Measurements from ENCODE around the gene SATB1. TPM values are rescaled to one million over a fixed set of nuclear protein-coding genes. Genes with fewer than 3 reads are reported as not detected.

The SATB1 gene
- total RNA-seq, 2 experiments from 2014 or later: 268 to 273 TPM

DNA sequence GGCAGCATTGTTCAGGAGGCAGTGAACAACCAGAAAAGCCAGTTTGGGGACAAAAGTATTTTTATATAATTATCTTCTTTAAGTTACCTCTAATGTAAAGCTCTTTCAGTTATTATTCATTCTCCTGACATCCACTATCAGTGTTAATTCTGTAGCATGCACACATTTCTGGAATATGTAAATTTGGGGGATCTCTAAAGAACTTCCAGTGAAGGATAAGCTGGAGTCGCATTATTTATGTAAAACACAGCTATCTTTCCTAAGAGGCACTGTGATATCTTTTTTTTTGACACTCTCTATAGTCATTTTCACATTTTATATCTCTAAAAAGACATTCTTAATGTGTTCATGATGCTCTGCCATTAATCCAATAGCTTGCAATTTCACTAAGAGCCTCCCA lies 26.7 kb downstream of the SATB1 start:
- Mint-ChIP-seq H3K27me3 (ENCODE audit: low read depth) (no peaks in the 10 kb centered on the region), H3K36me3 (ENCODE audit: low read depth) (peaks cover 96% of the 10 kb centered on the region), H3K4me1 (ENCODE audit: low read depth) (peaks cover 85% of the 10 kb centered on the region), H3K27ac (no peak overlapping the region), H3K4me3 (no peak overlapping the region), H3K9me3 (ENCODE audit: insufficient read depth) (no peaks in the 10 kb centered on the region)
- CTCF ChIA-PET: interaction anchor here (1.6 to 5.4 kb wide), 5 partner anchors 7 to 359 kb away, joined by 3 to 32 read pairs (median 8); no protein-coding TSS in a partner anchor
- POLR2A ChIA-PET: interaction anchor here (1.1 kb wide), 1 partner anchor 40 kb away, joined by 4 read pairs; no protein-coding TSS in a partner anchor
- no peak for DNase-seq
- no peak for ATAC-seq

DNA sequence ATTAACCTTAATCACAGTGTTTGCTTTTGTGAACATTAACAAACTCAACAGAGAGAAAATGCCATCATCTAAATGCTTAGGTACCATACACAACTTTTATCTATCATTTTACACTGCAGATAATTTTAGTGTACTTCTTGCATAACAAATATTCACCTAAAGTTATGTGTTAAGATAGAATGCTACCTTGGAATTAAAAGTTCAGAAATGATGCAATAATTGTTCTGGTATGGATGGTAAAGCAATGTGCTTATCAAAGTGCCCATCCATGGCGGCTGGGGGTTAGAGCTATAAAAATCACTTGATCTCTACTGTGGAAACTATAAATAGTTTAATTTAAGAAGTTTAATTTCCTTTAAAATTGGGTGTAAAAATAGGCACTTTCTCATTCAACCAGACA lies 28.7 kb downstream of the SATB1 start:
- ATAC-seq: no peak
- H3K9me3 Mint-ChIP-seq (ENCODE audit: insufficient read depth): no peaks in the 10 kb centered on the region
- peaks cover 78% of the 10 kb centered on the region for H3K4me1 Mint-ChIP-seq (ENCODE audit: low read depth)
- no peaks in the 10 kb centered on the region for H3K27me3 Mint-ChIP-seq (ENCODE audit: low read depth)
- H3K27ac Mint-ChIP-seq: no peak overlapping the region
- POLR2A ChIA-PET: interaction anchor here (1.4 kb wide), 1 partner anchor 253 kb away, joined by 5 read pairs; no protein-coding TSS in a partner anchor
- no peak for DNase-seq
- H3K36me3 Mint-ChIP-seq (ENCODE audit: low read depth): peaks cover 93% of the 10 kb centered on the region
- CTCF ChIA-PET: interaction anchor here (0.7 to 5.4 kb wide), 4 partner anchors 9 to 502 kb away, joined by 3 to 32 read pairs (median 6); no protein-coding TSS in a partner anchor
- H3K4me3 Mint-ChIP-seq: no peak overlapping the region

DNA sequence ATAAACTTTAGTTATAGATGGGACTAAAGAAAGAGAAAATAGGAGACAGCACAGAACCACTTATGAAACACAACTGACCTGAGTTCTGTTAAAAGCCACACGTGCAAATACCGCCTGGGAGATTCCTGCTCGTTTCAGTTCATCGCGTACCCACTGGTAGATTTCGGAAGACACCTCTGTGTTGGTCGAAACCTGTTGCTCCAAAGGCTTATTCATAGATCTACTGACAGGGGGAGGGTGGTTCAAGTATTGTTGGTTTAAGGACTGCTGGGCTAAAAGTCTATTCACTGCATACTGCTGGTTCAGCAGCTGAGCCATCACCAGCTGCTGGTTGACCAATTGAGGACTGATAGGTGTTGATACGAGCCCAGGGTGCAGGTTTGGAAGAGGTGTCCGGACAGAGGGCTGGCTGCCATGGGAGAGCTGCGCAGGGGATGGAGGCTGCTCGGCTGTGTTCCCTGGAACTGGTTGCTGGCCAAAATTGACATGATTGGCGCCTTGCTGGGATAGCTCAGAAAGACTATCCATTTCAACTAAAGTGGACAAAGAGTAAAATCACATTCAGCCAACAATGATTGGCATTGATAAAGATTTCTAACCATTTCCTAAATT lies 30.6 kb downstream of the SATB1 start:
- Mint-ChIP-seq H3K9me3 (ENCODE audit: insufficient read depth) (no peaks in the 10 kb centered on the region), H3K27me3 (ENCODE audit: low read depth) (no peaks in the 10 kb centered on the region), H3K4me1 (ENCODE audit: low read depth) (peaks cover 77% of the 10 kb centered on the region), H3K36me3 (ENCODE audit: low read depth) (peaks cover 82% of the 10 kb centered on the region), H3K4me3 (peak overlapping the region; percentile 44), H3K27ac (peak overlapping the region; percentile 66)
- ATAC-seq: peak; percentile 48
- no peak for DNase-seq
- ChIA-PET CTCF (interaction anchor here (0.9 to 5.4 kb wide), 2 partner anchors 11 to 363 kb away, joined by 3 to 32 read pairs; no protein-coding TSS in a partner anchor), POLR2A (interaction anchor here (0.7 to 0.9 kb wide), 2 partner anchors 9 to 273 kb away, joined by 3 read pairs; no protein-coding TSS in a partner anchor)

DNA sequence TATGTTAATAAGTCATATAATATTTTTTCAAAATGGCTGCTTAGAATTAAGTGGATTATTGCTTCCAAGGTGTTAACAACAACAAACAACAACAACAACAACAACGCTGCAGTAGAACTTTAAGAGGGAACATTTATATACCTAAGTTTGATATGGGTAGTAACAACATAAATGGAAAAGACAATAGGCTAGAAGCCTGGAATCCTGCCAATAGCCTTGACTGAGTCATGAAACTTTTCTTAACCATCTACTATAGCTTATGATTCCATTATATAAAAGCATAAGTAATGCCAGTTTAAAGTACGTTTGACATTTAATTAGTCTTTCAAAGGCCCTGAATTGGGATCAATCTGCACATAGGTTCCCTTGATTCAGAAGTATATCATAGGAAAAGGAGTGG lies 31.2 kb downstream of the SATB1 start:
- Mint-ChIP-seq H3K9me3 (ENCODE audit: insufficient read depth) (no peaks in the 10 kb centered on the region), H3K36me3 (ENCODE audit: low read depth) (peaks cover 79% of the 10 kb centered on the region), H3K27ac (no peak overlapping the region), H3K4me1 (ENCODE audit: low read depth) (peaks cover 78% of the 10 kb centered on the region), H3K27me3 (ENCODE audit: low read depth) (no peaks in the 10 kb centered on the region), H3K4me3 (no peak overlapping the region)
- ChIA-PET CTCF (interaction anchor here (5.4 kb wide), 1 partner anchor 12 kb away, joined by 32 read pairs; no protein-coding TSS in a partner anchor), POLR2A (no interaction called here)
- DNase-seq (no peak), ATAC-seq (no peak)

DNA sequence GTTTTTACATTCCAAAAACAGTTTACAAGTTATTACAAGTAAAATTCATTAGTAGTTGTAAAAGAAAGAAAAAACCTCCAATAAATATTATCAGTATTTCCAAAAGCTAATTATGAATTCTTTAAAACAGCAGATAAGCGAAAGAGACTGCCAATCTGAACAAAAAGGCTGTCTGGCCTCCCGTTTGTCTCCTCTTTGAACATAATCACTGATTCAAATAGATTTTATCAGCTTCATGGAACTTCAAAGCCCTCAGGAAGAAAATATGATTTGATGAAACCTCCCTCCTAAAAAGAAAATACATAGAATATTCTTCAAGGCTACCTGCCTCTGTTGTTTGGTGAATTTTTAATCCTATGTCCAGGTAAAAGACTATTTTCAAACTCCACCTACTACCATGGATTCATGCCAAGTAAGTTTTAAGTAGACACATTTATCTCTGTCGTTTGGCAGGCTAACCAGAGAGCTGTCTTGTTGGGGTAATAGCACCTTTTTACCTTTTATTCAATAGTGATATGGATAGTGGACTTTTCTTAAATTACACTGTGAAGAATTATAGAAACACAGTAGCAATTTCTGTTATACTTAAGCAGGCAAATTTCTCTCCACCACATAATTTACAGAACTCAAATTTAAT lies 35.0 kb downstream of the SATB1 start:
- H3K27me3 Mint-ChIP-seq (ENCODE audit: low read depth): no peaks in the 10 kb centered on the region
- peak overlapping the region; percentile 58 for H3K27ac Mint-ChIP-seq
- H3K4me3 Mint-ChIP-seq: no peak overlapping the region
- DNase-seq (no peak), ATAC-seq (no peak)
- peaks cover 75% of the 10 kb centered on the region for H3K36me3 Mint-ChIP-seq (ENCODE audit: low read depth)
- CTCF ChIA-PET: interaction anchor here (0.8 to 3.9 kb wide), 19 partner anchors 8 to 496 kb away, joined by 3 to 36 read pairs (median 5); no protein-coding TSS in a partner anchor
- H3K4me1 Mint-ChIP-seq (ENCODE audit: low read depth): peaks cover 80% of the 10 kb centered on the region
- H3K9me3 Mint-ChIP-seq (ENCODE audit: insufficient read depth): no peaks in the 10 kb centered on the region
- POLR2A ChIA-PET: no interaction called here

DNA sequence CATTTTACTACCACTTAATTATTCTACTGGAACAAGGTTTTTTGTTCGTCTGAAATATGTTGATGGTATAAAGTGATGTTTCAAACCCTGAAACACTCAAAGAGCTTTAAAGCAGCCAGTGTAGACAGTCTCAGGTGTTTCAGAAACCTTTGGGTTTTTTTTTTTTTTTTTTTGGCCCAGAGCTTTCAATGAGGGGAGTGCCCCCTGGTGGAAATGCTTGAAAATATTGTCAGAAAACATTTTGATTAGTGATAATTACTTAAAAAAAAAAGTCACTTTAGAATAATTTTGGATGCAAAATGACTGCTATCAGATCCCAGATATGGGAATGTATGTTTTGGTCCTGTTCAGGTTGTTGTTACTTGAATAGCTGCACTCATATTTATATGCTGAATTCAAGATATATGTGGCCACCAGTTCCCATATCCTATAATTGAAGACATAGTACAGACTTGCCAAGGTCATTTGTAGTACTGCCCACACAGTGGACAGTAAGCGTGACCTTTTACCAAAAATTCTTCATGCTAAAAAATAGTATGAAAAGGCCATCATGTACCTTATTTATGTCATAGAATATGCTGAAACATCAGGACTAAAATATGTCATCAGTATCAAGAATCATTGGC lies 35.9 kb downstream of the SATB1 start:
- ChIA-PET CTCF (interaction anchor here (0.6 to 3.9 kb wide), 23 partner anchors 8 to 495 kb away, joined by 3 to 36 read pairs (median 5); no protein-coding TSS in a partner anchor), POLR2A (no interaction called here)
- Mint-ChIP-seq H3K4me3 (no peak overlapping the region), H3K4me1 (ENCODE audit: low read depth) (peaks cover 77% of the 10 kb centered on the region), H3K27ac (no peak overlapping the region), H3K36me3 (ENCODE audit: low read depth) (peaks cover 72% of the 10 kb centered on the region), H3K27me3 (ENCODE audit: low read depth) (no peaks in the 10 kb centered on the region), H3K9me3 (ENCODE audit: insufficient read depth) (no peaks in the 10 kb centered on the region)
- ATAC-seq (peak; percentile 21), DNase-seq (peak; percentile 39)

DNA sequence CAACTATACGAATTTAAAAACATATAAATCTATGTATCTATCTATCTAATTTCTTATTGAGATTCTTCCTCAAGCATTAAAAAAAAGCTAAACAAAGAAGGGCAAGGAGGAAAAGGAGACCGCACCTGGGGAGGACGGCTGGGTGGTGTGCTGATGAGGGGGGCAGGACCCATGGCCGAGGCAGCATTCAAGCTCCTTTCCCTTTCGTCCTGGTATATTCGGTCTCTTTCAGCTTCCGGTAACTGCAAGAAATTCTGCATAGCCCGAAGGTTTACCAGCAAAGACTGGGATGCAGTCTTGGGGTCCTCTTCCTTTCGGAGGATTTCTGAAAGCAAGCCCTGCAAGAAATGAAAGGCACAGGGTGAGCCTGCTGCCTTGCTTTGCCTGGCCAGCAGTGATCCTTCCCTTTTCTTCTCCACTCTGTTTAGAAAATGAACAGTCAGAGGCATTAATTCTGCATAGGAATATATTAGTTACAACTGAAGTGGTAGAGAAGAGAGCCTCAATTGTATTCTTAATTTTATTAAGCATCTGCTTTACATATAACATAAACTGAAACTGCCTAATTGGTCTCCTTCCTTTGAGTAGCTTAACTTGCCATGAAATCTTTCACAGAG lies 38.8 kb downstream of the SATB1 start:
- no peaks in the 10 kb centered on the region for H3K9me3 Mint-ChIP-seq (ENCODE audit: insufficient read depth)
- peak overlapping the region; percentile 72 for H3K27ac Mint-ChIP-seq
- peak; percentile 24 for ATAC-seq
- ChIA-PET CTCF (interaction anchor here (0.8 to 2.4 kb wide), 3 partner anchors 10 to 15 kb away, joined by 4 to 8 read pairs (median 4); no protein-coding TSS in a partner anchor), POLR2A (interaction anchor here (0.7 to 0.9 kb wide), 2 partner anchors 9 to 33 kb away, joined by 3 read pairs; no protein-coding TSS in a partner anchor)
- H3K4me1 Mint-ChIP-seq (ENCODE audit: low read depth): peaks cover 74% of the 10 kb centered on the region
- DNase-seq: no peak
- peaks cover 64% of the 10 kb centered on the region for H3K36me3 Mint-ChIP-seq (ENCODE audit: low read depth)
- peak overlapping the region; percentile 40 for H3K4me3 Mint-ChIP-seq
- H3K27me3 Mint-ChIP-seq (ENCODE audit: low read depth): no peaks in the 10 kb centered on the region

DNA sequence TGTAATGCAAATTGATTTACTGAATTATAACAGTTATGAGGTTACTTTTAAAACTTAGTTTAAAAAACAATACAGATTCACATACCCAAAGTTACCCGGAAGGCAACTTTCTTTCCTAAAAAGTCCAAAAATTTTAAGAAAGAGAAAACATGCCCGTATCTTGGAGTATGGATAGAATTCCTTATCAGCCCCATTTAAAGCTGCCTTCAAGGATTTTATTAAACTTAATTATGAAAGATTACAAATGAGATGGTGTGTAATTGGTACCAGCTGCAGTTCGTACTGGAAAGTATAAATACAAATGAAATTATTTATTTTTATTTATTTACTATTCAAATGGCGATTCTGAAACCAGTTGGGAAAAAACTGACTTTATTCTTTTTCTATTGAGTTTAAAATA lies 39.4 kb downstream of the SATB1 start:
- Mint-ChIP-seq H3K9me3 (ENCODE audit: insufficient read depth) (no peaks in the 10 kb centered on the region), H3K27me3 (ENCODE audit: low read depth) (no peaks in the 10 kb centered on the region), H3K27ac (no peak overlapping the region), H3K4me3 (no peak overlapping the region), H3K36me3 (ENCODE audit: low read depth) (peaks cover 70% of the 10 kb centered on the region), H3K4me1 (ENCODE audit: low read depth) (peaks cover 77% of the 10 kb centered on the region)
- CTCF ChIA-PET: interaction anchor here (0.8 to 2.4 kb wide), 2 partner anchors 10 kb away, joined by 4 to 8 read pairs; no protein-coding TSS in a partner anchor
- no peak for DNase-seq
- POLR2A ChIA-PET: interaction anchor here (0.9 kb wide), 1 partner anchor 9 kb away, joined by 3 read pairs; no protein-coding TSS in a partner anchor
- no peak for ATAC-seq

DNA sequence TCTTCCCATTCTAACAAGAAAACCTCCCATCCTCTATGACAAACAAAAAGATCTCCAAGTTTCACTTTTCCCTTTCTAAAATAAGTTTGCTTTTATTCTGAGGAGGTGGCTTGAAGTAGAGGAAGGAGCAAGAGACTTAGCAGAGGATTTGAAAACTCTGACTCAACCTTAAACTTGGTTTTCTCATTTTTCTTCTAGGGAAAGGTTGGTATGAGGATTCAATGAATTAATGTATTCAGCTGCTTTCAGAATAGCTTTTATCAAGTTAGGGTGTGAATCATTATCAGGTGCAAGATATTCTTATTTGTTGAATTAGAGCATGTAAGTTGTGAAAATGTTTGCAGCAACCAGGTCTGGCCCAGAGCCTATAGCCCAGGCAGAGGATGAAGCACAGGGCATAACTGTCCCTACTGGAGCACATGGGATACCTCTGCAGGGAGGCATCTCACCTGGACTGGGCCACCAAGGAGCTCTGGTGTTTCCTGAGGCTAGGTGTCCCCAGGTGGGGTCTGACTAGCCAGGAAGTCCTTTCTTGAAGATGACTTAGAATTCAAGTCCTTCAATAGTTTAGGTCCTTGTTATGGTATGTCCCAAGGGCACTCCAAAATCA lies 42.3 kb downstream of the SATB1 start:
- DNase-seq: no peak
- CTCF ChIA-PET: interaction anchor here (2.6 kb wide), 1 partner anchor 7 kb away, joined by 21 read pairs; no protein-coding TSS in a partner anchor
- ATAC-seq: peak; percentile 57
- H3K27me3 Mint-ChIP-seq (ENCODE audit: low read depth): no peaks in the 10 kb centered on the region
- no peak overlapping the region for H3K4me3 Mint-ChIP-seq
- peaks cover 74% of the 10 kb centered on the region for H3K4me1 Mint-ChIP-seq (ENCODE audit: low read depth)
- H3K9me3 Mint-ChIP-seq (ENCODE audit: insufficient read depth): no peaks in the 10 kb centered on the region
- POLR2A ChIA-PET: no interaction called here
- peak overlapping the region; percentile 45 for H3K27ac Mint-ChIP-seq
- peaks cover 77% of the 10 kb centered on the region for H3K36me3 Mint-ChIP-seq (ENCODE audit: low read depth)

DNA sequence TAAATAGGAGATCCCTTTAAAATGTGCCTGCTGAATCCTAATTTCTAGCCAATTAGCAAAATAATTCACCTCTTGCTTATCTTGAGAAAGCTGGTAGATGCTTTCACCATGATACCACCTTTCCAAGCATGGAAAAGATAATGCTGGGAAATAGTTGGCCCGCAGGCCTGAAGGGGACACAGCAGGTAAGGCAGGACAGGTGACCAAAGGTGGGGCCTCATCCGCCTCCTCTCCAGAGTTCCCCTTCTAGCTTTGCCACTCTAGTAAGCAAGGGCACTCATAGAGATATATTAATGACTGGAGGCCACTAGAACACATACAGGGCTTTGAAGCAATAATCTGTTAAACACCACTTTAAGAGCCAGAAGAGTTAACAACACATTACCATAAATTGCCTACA lies 45.5 kb downstream of the SATB1 start:
- no peak for DNase-seq
- Mint-ChIP-seq H3K27ac (no peak overlapping the region), H3K4me1 (ENCODE audit: low read depth) (peaks cover 72% of the 10 kb centered on the region), H3K9me3 (ENCODE audit: insufficient read depth) (no peaks in the 10 kb centered on the region), H3K27me3 (ENCODE audit: low read depth) (no peaks in the 10 kb centered on the region), H3K36me3 (ENCODE audit: low read depth) (peaks cover 80% of the 10 kb centered on the region), H3K4me3 (no peak overlapping the region)
- POLR2A ChIA-PET: no interaction called here
- no peak for ATAC-seq
- CTCF ChIA-PET: interaction anchor here (1.0 to 2.9 kb wide), 2 partner anchors 10 to 334 kb away, joined by 3 to 14 read pairs; no protein-coding TSS in a partner anchor

DNA sequence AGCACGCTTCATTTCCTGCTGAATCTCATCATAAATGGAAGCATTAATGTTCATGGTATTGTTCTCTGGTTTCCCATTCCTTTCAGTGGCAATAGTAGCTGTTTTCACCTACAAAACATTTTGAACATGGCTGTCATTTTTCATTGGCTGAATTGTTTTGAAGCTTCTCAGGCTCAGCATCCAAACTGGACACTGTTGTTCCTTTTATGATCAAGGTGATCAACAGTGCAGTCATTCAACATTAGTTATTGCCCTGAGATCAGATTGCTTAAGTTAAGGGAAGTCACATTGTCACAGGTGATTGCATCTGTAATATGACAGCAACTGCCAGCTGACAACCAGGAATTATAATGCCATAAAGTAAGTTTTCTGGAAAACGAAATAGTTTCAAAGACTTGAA lies 46.9 kb downstream of the SATB1 start:
- no peak for ATAC-seq
- H3K4me3 Mint-ChIP-seq: no peak overlapping the region
- H3K4me1 Mint-ChIP-seq (ENCODE audit: low read depth): peaks cover 76% of the 10 kb centered on the region
- H3K27me3 Mint-ChIP-seq (ENCODE audit: low read depth): no peaks in the 10 kb centered on the region
- no peak for DNase-seq
- CTCF ChIA-PET: interaction anchor here (1.2 to 2.9 kb wide), 3 partner anchors 9 to 29 kb away, joined by 4 to 14 read pairs (median 7); no protein-coding TSS in a partner anchor
- no peaks in the 10 kb centered on the region for H3K9me3 Mint-ChIP-seq (ENCODE audit: insufficient read depth)
- peak overlapping the region; percentile 8 for H3K27ac Mint-ChIP-seq
- peaks cover 83% of the 10 kb centered on the region for H3K36me3 Mint-ChIP-seq (ENCODE audit: low read depth)
- POLR2A ChIA-PET: no interaction called here

Measured in activated CD8-positive, alpha-beta T cell treated with anti-CD3 and anti-CD28 coated beads, Interleukin-2, amount 10 ng/mL, durations not matched to agents 7 days and 5 days (primary cell).